OCI-LY7 (cell line): ENCODE measurements around the gene SHMT2.

Source experiments
- EZH2phosphoT487 ChIP-seq: fragments of 200-600 bp; sonication (generic); IDR thresholded peaks from 2 replicates; pipeline ENCODE4 v1.6.1; 2018; ENCODE audit warnings: low read depth, borderline replicate concordance, mild to moderate bottlenecking, mixed run types, antibody characterized with exemption, low read length, moderate library complexity, mixed read lengths
- TF ChIP-seq, protein P1 (sequence below): fragments of 200-600 bp; sonication (generic); conservative IDR thresholded peaks from 2 replicates; pipeline ENCODE4 v1.5.1; 2014; ENCODE audit warnings: mild to moderate bottlenecking, antibody characterized with exemption, low read length, moderate library complexity, mixed read lengths

DNA sequence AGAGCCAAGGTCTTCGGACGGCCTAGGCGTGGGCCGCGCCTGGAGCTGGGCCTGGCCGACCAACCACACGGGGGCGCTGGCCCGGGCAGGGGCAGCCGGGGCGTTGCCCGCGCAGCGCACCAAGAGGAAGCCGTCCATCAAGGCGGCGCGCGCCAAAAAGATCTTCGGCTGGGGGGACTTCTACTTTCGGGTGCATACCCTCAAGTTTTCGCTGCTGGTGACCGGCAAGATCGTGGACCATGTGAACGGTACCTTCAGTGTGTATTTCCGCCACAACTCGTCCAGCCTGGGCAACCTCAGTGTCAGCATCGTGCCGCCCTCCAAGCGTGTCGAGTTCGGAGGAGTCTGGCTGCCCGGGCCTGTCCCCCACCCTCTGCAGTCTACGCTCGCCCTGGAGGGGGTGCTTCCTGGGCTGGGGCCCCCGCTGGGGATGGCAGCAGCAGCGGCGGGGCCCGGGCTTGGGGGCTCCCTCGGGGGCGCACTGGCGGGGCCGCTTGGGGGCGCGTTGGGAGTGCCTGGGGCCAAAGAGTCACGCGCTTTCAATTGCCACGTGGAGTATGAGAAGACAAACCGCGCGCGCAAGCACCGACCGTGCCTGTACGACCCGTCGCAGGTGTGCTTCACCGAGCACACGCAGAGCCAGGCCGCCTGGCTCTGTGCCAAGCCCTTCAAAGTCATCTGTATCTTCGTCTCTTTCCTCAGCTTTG is 4.4 kb upstream of the SHMT2 start:
- TF ChIP-seq, protein P1, sequence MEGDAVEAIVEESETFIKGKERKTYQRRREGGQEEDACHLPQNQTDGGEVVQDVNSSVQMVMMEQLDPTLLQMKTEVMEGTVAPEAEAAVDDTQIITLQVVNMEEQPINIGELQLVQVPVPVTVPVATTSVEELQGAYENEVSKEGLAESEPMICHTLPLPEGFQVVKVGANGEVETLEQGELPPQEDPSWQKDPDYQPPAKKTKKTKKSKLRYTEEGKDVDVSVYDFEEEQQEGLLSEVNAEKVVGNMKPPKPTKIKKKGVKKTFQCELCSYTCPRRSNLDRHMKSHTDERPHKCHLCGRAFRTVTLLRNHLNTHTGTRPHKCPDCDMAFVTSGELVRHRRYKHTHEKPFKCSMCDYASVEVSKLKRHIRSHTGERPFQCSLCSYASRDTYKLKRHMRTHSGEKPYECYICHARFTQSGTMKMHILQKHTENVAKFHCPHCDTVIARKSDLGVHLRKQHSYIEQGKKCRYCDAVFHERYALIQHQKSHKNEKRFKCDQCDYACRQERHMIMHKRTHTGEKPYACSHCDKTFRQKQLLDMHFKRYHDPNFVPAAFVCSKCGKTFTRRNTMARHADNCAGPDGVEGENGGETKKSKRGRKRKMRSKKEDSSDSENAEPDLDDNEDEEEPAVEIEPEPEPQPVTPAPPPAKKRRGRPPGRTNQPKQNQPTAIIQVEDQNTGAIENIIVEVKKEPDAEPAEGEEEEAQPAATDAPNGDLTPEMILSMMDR: peak; percentile 79
- TF ChIP-seq EZH2phosphoT487: no peak
